ENCODE data around the gene EPB41L4B. TPM values are rescaled to one million over a fixed set of nuclear protein-coding genes. Genes with fewer than 3 reads are reported as not detected.

EPB41L4B gene
- total and polyA plus RNA-seq, 2 experiments from 2014 or later = 11.0 to 32.2 TPM

DNA sequence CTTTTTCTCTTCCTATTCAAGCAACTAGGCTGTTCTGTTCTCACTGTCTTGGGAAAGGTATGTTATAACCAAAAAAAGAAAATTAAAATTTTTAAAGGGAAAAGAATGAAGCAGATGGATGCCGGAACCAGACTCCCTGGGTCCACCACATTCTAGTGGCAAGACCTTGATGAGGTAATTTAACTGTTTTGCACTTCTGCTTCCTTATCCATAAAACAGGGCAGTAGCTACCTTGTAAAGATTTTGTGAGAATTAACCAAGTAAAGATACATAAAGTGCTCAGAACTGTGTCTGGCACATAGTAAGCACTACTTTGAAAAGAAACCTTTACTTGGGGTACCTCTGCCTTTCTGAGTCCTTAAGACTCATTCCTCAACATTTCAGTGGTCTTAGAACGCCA, 17.0 kb downstream of the EPB41L4B start:
- ATAC-seq (no peak), DNase-seq (ENCODE audit: low spot score) (no peak)
- Histone ChIP-seq H3K9me2 (ENCODE audit: insufficient read depth) (no peaks in the 10 kb centered on the region), H4K20me1 (replicated peaks; ENCODE audit: insufficient read depth) (peaks cover 51% of the 10 kb centered on the region), H3K27ac (ENCODE audit: low read depth) (no peak overlapping the region), H3K4me3 (no peak overlapping the region), H3K4me2 (no peak overlapping the region), H3F3A (replicated peaks; ENCODE audit: low read depth) (no peaks in the 10 kb centered on the region), H3K27me3 (ENCODE audit: insufficient read depth) (no peaks in the 10 kb centered on the region), H2AFZ (no peak overlapping the region), H3K36me3 (ENCODE audit: insufficient read depth) (no peaks in the 10 kb centered on the region), H3K4me1 (ENCODE audit: insufficient read depth) (no peaks in the 10 kb centered on the region), H3K79me2 (replicated peaks; ENCODE audit: insufficient read depth) (peaks cover 99% of the 10 kb centered on the region)
- Mint-ChIP-seq H3K4me3 (no peak overlapping the region), H3K27ac (no peak overlapping the region), H3K36me3 (ENCODE audit: low read depth) (peaks cover 3% of the 10 kb centered on the region; the same call in 2 of the 3 replicates), H3K4me1 (peaks cover 22% of the 10 kb centered on the region), H3K9me3 (no peaks in the 10 kb centered on the region), H3K27me3 (ENCODE audit: insufficient read depth, low read depth, poor library complexity) (peaks cover 5% of the 10 kb centered on the region)
- no peak for TF ChIP-seq JUNB (IDR thresholded peaks at IDR 0.05; ENCODE audit: unreplicated experiment)
- TF ChIP-seq POLR2AphosphoS5 (IDR thresholded peaks at IDR 0.05; ENCODE audit: low read depth) = no peak
- TF ChIP-seq, protein P1, sequence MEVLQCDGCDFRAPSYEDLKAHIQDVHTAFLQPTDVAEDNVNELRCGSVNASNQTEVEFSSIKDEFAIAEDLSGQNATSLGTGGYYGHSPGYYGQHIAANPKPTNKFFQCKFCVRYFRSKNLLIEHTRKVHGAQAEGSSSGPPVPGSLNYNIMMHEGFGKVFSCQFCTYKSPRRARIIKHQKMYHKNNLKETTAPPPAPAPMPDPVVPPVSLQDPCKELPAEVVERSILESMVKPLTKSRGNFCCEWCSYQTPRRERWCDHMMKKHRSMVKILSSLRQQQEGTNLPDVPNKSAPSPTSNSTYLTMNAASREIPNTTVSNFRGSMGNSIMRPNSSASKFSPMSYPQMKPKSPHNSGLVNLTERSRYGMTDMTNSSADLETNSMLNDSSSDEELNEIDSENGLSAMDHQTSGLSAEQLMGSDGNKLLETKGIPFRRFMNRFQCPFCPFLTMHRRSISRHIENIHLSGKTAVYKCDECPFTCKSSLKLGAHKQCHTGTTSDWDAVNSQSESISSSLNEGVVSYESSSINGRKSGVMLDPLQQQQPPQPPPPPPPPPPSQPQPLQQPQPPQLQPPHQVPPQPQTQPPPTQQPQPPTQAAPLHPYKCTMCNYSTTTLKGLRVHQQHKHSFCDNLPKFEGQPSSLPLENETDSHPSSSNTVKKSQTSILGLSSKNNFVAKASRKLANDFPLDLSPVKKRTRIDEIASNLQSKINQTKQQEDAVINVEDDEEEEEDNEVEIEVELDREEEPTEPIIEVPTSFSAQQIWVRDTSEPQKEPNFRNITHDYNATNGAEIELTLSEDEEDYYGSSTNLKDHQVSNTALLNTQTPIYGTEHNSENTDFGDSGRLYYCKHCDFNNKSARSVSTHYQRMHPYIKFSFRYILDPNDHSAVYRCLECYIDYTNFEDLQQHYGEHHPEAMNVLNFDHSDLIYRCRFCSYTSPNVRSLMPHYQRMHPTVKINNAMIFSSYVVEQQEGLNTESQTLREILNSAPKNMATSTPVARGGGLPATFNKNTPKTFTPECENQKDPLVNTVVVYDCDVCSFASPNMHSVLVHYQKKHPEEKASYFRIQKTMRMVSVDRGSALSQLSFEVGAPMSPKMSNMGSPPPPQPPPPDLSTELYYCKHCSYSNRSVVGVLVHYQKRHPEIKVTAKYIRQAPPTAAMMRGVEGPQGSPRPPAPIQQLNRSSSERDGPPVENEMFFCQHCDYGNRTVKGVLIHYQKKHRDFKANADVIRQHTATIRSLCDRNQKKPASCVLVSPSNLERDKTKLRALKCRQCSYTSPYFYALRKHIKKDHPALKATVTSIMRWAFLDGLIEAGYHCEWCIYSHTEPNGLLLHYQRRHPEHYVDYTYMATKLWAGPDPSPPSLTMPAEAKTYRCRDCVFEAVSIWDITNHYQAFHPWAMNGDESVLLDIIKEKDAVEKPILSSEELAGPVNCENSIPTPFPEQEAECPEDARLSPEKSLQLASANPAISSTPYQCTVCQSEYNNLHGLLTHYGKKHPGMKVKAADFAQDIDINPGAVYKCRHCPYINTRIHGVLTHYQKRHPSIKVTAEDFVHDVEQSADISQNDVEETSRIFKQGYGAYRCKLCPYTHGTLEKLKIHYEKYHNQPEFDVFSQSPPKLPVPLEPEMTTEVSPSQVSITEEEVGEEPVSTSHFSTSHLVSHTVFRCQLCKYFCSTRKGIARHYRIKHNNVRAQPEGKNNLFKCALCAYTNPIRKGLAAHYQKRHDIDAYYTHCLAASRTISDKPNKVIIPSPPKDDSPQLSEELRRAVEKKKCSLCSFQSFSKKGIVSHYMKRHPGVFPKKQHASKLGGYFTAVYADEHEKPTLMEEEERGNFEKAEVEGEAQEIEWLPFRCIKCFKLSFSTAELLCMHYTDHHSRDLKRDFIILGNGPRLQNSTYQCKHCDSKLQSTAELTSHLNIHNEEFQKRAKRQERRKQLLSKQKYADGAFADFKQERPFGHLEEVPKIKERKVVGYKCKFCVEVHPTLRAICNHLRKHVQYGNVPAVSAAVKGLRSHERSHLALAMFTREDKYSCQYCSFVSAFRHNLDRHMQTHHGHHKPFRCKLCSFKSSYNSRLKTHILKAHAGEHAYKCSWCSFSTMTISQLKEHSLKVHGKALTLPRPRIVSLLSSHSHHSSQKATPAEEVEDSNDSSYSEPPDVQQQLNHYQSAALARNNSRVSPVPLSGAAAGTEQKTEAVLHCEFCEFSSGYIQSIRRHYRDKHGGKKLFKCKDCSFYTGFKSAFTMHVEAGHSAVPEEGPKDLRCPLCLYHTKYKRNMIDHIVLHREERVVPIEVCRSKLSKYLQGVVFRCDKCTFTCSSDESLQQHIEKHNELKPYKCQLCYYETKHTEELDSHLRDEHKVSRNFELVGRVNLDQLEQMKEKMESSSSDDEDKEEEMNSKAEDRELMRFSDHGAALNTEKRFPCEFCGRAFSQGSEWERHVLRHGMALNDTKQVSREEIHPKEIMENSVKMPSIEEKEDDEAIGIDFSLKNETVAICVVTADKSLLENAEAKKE (CRISPR knock-in tag; IDR thresholded peaks at IDR 0.05) = no peak
- no peak for TF ChIP-seq EZH2phosphoT487 (IDR thresholded peaks at IDR 0.05; ENCODE audit: unreplicated experiment)
- TF ChIP-seq ZNF331 (CRISPR knock-in tag; IDR thresholded peaks at IDR 0.05; ENCODE audit: low read depth) = no peak
- TF ChIP-seq EZH2 (IDR thresholded peaks at IDR 0.05; ENCODE audit: low read depth, unreplicated experiment) = no peak
- TF ChIP-seq NANOG (IDR thresholded peaks at IDR 0.05; ENCODE audit: borderline replicate concordance) = no peak
- TF ChIP-seq, protein P2, sequence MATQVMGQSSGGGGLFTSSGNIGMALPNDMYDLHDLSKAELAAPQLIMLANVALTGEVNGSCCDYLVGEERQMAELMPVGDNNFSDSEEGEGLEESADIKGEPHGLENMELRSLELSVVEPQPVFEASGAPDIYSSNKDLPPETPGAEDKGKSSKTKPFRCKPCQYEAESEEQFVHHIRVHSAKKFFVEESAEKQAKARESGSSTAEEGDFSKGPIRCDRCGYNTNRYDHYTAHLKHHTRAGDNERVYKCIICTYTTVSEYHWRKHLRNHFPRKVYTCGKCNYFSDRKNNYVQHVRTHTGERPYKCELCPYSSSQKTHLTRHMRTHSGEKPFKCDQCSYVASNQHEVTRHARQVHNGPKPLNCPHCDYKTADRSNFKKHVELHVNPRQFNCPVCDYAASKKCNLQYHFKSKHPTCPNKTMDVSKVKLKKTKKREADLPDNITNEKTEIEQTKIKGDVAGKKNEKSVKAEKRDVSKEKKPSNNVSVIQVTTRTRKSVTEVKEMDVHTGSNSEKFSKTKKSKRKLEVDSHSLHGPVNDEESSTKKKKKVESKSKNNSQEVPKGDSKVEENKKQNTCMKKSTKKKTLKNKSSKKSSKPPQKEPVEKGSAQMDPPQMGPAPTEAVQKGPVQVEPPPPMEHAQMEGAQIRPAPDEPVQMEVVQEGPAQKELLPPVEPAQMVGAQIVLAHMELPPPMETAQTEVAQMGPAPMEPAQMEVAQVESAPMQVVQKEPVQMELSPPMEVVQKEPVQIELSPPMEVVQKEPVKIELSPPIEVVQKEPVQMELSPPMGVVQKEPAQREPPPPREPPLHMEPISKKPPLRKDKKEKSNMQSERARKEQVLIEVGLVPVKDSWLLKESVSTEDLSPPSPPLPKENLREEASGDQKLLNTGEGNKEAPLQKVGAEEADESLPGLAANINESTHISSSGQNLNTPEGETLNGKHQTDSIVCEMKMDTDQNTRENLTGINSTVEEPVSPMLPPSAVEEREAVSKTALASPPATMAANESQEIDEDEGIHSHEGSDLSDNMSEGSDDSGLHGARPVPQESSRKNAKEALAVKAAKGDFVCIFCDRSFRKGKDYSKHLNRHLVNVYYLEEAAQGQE (IDR thresholded peaks at IDR 0.05; ENCODE audit: unreplicated experiment) = no peak
- no peak for TF ChIP-seq CREB1 (CRISPR knock-in tag; IDR thresholded peaks at IDR 0.05; ENCODE audit: low read depth)
- TF ChIP-seq, protein P3, sequence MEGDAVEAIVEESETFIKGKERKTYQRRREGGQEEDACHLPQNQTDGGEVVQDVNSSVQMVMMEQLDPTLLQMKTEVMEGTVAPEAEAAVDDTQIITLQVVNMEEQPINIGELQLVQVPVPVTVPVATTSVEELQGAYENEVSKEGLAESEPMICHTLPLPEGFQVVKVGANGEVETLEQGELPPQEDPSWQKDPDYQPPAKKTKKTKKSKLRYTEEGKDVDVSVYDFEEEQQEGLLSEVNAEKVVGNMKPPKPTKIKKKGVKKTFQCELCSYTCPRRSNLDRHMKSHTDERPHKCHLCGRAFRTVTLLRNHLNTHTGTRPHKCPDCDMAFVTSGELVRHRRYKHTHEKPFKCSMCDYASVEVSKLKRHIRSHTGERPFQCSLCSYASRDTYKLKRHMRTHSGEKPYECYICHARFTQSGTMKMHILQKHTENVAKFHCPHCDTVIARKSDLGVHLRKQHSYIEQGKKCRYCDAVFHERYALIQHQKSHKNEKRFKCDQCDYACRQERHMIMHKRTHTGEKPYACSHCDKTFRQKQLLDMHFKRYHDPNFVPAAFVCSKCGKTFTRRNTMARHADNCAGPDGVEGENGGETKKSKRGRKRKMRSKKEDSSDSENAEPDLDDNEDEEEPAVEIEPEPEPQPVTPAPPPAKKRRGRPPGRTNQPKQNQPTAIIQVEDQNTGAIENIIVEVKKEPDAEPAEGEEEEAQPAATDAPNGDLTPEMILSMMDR (conservative IDR thresholded peaks at IDR 0.05; ENCODE audit: low read depth in 2 of 2) = no peak
- TF ChIP-seq, protein P4, sequence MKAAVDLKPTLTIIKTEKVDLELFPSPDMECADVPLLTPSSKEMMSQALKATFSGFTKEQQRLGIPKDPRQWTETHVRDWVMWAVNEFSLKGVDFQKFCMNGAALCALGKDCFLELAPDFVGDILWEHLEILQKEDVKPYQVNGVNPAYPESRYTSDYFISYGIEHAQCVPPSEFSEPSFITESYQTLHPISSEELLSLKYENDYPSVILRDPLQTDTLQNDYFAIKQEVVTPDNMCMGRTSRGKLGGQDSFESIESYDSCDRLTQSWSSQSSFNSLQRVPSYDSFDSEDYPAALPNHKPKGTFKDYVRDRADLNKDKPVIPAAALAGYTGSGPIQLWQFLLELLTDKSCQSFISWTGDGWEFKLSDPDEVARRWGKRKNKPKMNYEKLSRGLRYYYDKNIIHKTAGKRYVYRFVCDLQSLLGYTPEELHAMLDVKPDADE (IDR thresholded peaks at IDR 0.05) = no peak
- TF ChIP-seq STAT1 (IDR thresholded peaks at IDR 0.05; ENCODE audit: unreplicated experiment) = no peak
- TF ChIP-seq ZNF114 (CRISPR knock-in tag; IDR thresholded peaks at IDR 0.05) = no peak
